GM19452 (cell line): Measurements from ENCODE around the gene B4GALT1.
"Not testable (repeated sequence)": the region's sequence is repeated elsewhere in the genome, so short reads cannot be mapped to it uniquely, and the experiment has no call there.

Experiments
- ATAC-seq: cut with Tn5 transposase; IDR thresholded peaks from one replicate; pipeline ENCODE4 v1.9.1; 2021; ENCODE audit not compliant: unreplicated experiment

B4GALT1 gene

GRCh38 chr9:33185406-33185805 lies 18.3 kb upstream of the B4GALT1 start:
- ATAC-seq, result no peak

GRCh38 chr9:33184963-33185362 lies 17.8 kb upstream of the B4GALT1 start:
- ATAC-seq, result no peak

GRCh38 chr9:33182519-33182918 lies 15.4 kb upstream of the B4GALT1 start:
- ATAC-seq, result no peak

GRCh38 chr9:33180526-33181184 lies 13.5 kb upstream of the B4GALT1 start:
- ATAC-seq, result no peak

GRCh38 chr9:33178972-33179697 lies 12.0 kb upstream of the B4GALT1 start:
- no peak for ATAC-seq

GRCh38 chr9:33177639-33178038 lies 10.5 kb upstream of the B4GALT1 start:
- ATAC-seq, result peak; percentile 88

GRCh38 chr9:33177086-33177485 lies 9.9 kb upstream of the B4GALT1 start:
- ATAC-seq, result no peak

- no peak for ATAC-seq
Observed at GRCh38 chr9:33175649-33176325, 8.7 kb upstream of the B4GALT1 start.

- ATAC-seq, result no peak
Observed at GRCh38 chr9:33172256-33173238, 5.4 kb upstream of the B4GALT1 start.

GRCh38 chr9:33170464-33171415 lies 3.6 kb upstream of the B4GALT1 start:
- no peak for ATAC-seq

GRCh38 chr9:33168941-33169544 lies 1.9 kb upstream of the B4GALT1 start:
- no peak for ATAC-seq

GRCh38 chr9:33167972-33168461 lies 881 bp upstream of the B4GALT1 start:
- no peak for ATAC-seq

- peak; percentile 3 for ATAC-seq
Observed at GRCh38 chr9:33166231-33167083, 679 bp downstream of the B4GALT1 start.

GRCh38 chr9:33165263-33166151 lies 1.6 kb downstream of the B4GALT1 start:
- ATAC-seq, result peak; percentile 22

- not testable (repeated sequence) for ATAC-seq
Observed at GRCh38 chr9:33164921-33165262, 2.2 kb downstream of the B4GALT1 start.

GRCh38 chr9:33164138-33164809 lies 2.9 kb downstream of the B4GALT1 start:
- peak; percentile 15 for ATAC-seq
